ENCODE results near the gene CACNA1A.
"Not testable (repeated sequence)": the region's sequence is repeated elsewhere in the genome, so short reads cannot be mapped to it uniquely, and the experiment has no call there.

The CACNA1A gene

DNA sequence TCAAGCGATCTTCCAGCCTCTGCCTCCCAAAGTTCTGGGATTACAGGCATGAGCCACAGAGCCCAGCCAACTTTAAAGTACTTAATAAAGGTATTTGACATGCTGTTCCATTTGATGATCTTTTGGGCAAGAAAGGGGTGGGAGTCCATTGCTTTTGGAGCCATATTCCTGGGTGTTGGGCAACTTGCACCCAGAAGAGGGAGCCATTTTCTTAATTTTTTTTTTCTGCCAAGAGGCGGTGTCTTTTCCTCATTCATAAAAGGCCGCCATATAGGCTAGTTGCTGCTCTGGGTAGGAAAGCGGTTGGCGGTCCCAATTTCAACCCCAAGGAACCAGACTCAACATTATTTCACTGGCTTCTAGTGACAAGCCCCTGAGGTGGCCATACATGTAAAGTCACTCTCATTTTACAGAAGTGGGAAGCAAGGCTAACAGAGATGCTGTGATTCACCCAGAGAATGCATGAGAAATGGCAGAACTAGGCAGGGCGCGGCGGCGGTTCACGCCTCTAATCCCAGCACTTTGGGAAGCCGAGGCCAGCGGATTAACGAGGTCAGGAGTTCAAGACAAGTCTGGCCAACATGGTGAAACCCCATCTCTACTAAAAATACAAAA lies 139.6 kb downstream of the CACNA1A start:
- DNase-seq (ENCODE audit: low read depth), result no peak

DNA sequence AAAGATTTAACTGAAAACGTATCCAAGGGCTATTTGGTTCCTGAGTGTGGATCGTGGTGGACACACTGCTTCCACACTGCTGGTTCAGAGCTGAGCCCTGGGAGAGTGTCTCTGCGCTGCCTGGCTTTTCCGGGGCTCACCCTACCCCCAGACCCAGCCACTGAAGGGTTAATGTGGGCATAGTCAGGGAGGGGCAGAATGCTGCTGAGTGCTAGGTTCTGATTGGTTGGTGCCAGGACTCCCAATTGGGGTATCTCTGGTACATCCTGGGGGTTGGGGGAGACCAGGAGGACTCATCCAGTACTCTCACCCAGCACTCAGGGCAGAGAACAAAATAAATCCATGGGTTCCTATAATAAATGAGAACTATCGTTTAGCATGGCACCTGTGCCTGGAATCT lies 142.3 kb downstream of the CACNA1A start:
- no peak for DNase-seq (ENCODE audit: low read depth)

DNA sequence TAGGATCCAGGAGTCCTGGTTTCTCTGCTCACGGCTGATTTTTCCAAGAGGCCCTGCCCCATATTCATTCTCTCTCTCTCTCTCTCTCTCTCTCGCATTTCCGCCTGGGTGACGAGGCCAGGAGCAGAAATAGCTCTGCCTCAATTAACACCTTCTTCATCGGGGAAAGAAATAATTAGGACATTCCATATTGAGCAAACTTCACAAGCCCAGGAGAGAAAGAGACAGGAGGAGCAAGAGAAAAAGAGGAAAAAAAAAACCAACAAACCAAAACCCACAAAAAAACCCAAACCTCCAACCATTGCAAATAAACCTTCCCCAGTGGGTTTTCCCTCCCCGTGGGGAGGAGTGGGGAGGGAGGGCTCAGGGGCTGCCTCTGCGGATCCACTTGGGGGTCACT lies 143.0 kb downstream of the CACNA1A start:
- no peak for DNase-seq (ENCODE audit: low read depth)

DNA sequence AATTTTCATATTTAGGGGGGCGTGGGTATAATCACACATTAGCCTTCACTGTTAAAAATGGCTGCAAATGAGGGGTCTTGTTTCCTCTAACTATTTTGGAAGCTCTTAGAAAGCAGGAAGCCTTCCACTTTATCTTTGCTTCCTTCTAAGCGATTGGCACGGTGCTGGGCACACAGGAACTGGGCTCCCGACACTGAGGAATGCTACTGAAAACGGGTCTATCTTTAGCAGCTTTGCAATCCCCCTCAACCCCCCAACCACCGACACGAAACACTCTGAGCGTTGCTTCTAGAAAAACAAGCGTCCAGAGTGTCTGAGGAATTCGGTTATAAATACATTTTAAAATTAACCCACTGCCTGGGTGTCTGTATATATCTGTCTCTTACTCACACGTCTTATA lies 143.6 kb downstream of the CACNA1A start:
- DNase-seq (ENCODE audit: low read depth), result no peak

DNA sequence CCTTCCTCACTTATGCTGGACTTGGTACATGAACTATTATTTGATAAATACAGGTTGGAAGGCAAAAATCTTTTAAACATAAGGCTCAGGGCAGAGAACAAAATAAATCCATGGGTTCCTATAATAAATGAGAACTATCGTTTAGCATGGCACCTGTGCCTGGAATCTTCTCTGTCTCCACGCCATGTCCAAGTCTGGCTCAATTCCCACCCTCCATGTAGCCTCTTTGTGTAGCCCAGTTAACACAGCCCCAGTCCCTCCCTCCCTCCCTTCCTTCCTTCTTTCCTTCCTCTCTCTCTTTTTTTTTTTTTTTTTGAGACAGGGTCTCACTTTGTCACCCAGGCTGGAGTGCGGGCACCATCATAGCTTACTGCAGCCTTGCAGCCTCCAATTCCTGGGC lies 144.6 kb downstream of the CACNA1A start:
- DNase-seq (ENCODE audit: low read depth), result not testable (repeated sequence)

DNA sequence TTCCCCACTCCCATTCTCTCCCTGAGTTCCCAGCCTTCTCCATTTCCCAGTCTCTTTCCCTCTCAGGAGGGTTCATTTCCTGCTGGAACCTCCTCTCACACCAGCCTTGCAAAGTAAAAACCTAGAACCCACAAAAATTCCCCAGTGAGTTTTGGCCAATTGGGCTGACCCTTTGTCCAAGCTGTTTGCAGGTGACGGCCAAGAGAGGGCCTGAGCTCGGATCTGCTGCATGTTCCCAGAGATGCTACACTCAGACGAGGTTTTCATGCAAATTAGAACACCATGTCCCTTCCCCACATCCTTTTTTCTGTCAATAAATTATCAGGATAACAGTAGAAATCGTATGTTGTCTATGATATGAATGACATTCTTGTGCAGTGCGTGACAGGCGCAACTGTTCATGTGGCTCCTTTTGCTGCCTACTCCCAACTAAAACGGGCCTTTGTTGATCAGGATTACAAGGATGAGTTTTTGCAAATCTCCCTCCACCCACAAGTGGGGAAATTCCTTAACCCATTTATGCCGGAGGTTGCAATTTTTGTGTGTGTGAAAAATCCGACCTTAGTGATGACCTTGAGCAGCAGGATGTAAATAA lies 149.5 kb downstream of the CACNA1A start:
- DNase-seq (ENCODE audit: low read depth), result no peak

DNA sequence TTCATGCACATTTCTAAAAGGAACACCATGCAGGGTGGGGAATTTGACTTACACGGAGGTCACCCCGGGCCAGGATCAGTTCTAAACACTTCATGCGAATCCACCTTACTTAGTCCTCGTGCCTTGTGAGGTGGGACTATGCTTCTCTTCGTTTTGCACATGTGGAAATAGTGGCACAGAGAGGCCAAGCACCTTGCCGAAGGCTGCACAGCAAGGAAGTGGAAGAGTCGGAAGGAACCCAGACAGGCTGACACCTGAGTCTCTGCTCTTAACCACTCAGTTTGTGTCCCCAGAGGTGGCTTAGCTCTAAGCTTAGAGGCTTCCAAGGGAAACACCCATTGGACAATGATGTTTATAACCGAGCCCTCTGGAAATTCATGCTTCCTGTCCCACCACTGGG lies 150.1 kb downstream of the CACNA1A start:
- DNase-seq (ENCODE audit: low read depth), result no peak

DNA sequence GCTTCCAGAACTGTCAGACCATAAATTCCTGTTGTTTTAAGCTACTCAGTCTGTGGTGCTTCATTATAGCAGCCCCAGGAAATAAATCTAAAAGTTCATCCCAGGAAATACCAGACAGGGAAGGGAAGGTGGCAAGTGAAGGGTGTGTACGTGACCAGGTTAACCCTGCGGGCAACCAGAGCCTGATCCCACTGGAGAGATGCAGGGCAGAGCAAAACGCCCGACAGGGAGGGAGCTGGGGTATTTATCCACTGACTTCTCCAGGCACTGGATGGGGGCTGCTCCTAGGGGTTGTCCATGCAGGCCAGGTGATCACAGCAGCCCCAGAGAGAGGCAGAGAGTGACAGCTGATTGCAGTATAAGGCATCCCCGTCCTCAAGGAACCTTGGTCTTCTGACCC lies 150.9 kb downstream of the CACNA1A start:
- DNase-seq (ENCODE audit: low read depth), result no peak

DNA sequence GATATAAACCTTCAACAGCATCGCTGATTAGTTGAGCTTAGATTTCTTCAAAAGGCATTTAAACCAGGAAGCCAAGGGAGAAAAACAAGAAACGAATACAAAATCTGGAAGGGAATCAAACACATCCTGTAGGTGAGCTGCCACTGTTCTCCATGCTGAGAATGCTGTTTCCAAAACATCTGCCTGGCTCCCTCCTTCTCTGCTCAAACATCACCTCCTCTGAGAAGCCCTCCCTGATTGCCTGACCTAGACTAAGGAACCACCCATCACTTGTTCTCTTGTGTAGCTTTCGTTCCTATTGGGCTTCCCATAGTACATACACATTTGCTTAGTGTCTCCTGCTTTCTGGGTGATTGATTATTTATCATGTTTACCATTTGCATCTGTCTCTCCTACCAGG lies 152.7 kb downstream of the CACNA1A start:
- DNase-seq (ENCODE audit: low read depth), result no peak

DNA sequence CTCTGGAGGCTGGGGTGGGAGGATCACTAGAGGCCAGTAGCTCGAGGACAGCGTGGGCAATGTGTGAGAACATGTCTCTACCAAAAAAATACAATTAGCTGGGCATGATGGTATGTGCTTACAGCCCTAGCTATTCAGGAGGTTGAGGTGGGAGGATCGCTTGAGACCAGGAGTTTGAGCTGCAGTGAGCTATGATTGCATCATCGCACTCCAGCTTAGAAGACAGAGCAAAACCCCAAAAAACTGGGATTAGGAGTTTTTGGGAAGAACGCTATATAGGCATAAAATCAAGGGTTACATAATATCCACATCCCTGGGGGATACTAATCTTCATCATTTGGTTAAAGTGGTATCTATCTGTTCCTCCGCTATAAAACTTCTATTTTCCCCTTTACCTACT lies 155.5 kb downstream of the CACNA1A start:
- no peak for DNase-seq (ENCODE audit: low read depth)

DNA sequence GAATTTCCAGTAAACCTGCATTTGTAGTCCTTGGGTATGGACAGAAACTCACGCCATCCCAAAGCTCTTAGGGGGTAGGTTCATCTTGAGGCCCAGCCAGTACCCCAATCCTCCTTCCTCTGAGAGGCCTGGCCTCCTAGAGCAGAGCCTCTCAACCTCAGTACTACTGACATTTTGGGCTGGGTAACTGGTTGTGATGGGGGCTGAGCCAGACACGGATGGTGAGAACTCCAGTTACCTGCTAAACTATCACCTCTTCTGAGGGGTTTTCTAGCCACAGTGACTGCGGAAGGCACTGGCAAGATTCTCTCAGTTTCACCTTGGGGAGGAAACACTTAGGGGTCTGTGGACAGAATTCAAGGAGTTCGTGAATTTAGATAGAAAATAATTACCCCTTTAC lies 156.2 kb downstream of the CACNA1A start:
- DNase-seq (ENCODE audit: low read depth), result no peak

DNA sequence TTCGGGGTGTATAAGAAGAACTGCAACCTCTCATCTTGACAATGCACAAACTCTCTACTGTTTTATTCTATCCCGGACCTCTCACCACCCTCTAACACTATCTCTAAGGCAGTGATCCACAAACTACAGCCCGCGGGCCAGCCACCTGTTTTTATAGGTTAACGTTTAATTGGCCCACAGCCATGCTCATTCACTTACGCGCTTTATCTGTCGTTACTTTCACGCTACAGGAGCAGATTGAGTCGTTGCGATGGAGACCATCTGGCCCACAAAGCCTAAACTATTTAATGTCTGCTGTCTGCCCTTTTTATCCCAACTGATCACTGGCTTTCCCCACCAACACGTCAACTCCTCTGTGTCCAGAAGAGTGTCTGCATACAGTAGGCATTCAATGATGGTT lies 158.9 kb downstream of the CACNA1A start:
- DNase-seq (ENCODE audit: low read depth), result no peak

DNA sequence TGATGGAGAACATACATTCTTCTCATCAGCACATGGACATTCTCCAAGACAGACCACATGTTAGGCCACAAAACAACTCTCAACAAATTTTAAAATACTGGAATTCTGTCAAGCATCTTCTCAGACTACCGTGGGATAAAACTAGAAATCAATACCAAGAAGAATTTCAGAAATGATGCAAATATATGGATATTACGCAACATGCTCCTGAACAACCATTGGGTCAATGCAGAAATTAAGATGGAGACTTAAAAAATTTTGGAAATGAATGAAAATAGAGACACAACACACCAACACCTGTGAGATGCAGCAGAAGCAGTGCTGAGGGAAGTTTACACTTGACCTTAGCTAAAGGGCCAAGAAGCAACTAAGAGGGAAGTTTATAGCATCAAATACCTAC lies 162.8 kb downstream of the CACNA1A start:
- DNase-seq (ENCODE audit: low read depth), result no peak

DNA sequence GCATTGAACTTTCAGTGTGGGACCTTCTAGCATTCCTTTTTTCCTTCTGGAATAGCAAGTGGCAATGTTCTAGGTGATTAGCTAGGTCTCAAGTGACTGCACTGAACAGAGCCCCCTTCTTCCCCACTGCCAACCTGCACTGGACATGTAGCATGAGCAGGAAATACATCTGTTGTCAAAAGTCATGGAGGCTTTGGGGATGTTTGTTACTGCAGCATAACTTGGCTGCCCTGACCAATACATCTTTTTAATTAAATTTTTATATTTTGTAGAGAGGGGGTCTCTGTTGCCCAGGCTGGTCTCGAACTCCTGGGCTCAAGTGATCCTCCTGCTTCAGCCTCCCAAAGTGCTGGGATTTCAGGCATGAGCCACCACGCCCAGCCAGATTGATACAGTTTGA lies 163.6 kb downstream of the CACNA1A start:
- DNase-seq (ENCODE audit: low read depth), result no peak

DNA sequence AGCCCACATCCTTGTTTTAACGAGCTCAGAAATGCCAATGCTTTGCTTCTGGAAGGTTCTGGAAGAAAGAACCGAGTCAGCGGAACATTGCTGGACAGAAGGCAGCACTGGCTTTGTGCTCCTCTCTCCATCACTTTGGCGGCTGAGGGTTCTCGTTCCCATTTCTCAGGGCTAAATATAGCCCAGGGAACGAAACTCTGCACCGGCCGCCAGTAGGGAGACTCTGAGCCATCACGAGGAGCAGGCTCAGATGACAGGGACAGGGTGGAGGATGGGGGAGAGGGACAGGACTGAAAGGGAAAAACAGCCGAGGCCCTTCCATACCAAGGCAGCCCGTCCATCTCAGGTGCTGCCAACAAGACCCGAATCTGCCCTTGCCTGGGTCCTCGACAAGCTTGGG lies 166.4 kb downstream of the CACNA1A start:
- DNase-seq (ENCODE audit: low read depth), result no peak

DNA sequence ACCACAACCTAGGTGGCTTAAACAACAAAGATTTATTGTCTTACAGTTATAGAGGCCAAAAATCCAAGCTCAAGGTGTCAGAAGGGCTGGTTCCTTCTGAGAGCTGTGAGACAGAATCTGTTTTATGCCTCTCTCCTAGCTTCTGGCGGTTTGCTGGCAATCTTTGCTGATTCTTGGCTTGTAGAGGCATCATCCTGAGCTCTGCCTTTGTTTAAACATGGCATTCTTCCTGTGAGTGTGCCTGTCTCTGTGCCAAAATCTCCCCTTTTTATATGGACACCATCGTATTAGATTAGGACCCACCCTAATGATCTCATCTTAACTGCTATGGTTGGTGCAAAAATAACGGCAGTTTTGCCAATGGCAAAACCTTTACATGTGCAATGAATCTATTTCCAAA lies 169.1 kb downstream of the CACNA1A start:
- no peak for DNase-seq (ENCODE audit: low read depth)

DNA sequence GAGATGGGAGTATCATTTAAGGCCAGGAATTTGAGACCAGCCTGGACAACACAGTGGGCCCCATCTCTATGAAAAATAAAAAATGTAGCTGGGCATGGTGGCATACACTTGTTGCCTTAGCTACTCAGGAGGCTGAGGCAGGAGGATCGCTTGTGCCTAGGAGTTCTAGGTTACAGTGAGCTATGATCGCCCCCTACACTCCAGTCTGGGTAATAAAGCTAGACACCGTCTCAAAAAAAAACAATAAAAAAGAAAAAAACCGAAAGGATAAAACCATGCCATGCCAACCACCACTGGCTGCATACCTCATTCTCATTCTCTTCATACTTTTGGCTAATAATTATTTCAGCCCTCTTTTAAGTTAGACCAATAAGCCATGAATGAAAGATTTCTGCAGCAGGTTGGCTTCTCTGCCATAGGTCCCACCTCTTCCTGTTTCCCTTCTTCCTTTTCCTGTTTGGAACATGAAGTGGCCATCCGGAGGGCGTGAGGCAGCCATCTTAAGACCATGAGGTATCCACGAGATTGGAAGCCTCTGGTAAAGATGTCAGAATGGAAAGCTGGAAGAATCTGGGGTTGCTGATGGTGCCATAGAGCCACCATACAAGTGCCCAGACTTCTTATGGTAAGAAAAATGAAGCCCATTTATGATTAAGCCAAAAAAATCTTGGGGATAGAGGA lies 171.3 kb downstream of the CACNA1A start:
- no peak for DNase-seq (ENCODE audit: low read depth)

DNA sequence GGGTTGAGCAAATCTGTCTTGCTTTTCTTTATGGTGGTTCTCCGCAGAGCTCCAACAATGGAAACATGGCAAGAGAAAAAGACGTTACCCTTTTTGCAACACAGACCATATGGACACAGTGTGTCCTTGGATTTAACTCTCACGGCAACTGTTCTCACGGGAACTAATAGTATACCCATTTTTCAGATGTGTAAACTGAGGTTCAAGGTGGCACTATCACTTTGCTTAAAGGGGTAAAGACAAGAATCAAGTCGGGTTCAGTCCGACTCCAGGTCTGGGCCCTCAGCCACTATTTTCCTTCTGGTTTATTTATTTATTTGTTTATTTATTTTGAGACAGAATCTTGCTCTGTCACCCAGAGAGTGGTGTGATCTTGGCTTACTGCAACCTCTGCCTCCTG lies 176.0 kb downstream of the CACNA1A start:
- DNase-seq (ENCODE audit: low read depth), result no peak

DNA sequence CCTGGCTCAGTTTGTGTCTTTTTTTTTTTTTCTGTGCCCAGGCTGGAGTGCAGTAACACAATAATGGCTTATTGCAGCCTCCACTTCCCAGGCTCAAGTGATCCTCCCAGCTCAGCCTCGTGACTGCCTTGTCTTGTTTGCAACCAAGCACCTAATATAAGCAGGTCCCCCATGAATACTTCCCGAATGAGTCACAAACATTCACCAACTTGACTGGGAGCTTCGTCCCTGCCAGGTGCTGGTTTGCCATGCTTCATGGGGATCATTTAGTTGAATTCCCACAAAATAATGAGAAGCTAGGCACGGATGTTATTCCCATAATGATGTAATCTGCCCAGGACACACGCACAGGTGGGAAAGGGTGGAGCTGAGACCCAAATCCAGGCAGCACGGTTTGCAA lies 176.5 kb downstream of the CACNA1A start:
- DNase-seq (ENCODE audit: low read depth), result no peak

DNA sequence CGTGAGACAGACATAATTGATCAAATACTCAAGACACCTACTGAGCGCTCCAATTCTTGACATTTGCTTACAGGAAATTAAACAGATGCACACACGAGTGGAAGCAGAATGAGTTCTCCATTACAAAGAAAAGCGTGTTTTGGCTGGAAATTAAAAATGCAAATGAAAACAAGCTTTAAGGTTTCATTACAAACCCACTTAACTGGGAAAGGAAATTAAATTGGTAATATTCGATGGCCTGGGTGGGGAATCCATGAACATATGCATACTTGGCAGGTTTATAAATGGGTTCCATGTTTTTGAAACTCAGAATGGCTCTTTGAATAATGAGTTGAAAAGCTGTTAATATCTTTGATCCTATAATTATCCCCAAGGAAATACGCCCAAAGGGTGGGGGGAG lies 178.0 kb downstream of the CACNA1A start:
- no peak for DNase-seq (ENCODE audit: low read depth)

DNA sequence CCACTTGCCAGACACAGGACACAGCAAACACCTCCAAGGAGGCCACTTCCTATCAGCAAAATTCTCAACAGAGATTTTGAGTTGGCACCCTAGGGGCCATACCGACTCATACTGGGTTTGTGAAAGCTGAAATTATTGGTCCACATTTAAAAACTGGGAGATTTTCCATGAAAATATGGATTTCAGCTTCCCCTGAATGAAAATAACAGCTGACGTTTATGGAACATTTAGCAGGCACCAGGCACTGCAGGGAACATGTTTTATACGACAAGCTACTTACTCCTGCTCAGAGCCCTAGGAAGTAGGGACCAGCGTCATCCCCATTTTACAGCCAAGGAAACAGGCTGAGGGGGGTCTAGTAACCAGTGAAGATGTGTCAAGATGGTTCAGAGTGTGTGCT lies 186.8 kb downstream of the CACNA1A start:
- DNase-seq (ENCODE audit: low read depth), result no peak

DNA sequence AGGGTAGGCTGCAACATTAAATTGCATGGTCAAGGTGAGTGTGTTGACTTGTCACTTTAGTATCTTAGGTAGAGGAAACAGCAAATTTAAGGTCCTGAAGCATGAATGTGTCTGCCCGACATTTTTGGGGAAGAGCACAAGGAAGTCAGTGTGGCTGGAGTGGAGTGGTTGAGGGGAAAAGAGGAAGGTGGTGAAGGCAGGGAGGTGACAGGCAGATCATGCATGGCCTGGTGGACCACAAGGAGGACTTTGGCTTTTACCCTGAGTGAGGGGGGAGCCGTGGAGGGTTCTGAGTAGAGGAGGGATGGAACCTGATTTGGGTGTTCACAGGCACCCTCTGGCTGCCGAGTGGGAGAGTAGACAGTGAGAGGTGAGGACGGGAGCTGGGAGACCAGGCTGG lies 188.1 kb downstream of the CACNA1A start:
- no peak for DNase-seq (ENCODE audit: low read depth)

DNA sequence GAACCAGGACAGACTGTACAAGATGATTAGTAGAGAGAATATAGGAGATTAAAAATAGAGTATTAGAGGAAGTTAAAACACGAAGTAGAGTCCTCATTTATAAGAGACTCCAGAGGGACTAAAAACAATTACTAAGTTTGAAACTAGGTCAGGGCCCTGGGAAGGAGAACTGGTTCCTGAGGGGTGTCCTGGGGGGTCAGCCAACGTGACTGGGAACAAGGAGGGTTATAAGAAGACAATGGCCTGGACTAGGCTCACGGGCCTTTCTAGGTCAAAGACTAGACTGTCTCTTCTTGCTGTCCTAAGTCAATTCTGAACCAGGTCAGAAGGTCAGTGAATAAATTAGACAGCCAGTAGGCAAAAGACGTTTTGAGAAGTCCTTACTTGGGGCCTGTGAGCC lies 190.8 kb downstream of the CACNA1A start:
- no peak for DNase-seq (ENCODE audit: low read depth)

DNA sequence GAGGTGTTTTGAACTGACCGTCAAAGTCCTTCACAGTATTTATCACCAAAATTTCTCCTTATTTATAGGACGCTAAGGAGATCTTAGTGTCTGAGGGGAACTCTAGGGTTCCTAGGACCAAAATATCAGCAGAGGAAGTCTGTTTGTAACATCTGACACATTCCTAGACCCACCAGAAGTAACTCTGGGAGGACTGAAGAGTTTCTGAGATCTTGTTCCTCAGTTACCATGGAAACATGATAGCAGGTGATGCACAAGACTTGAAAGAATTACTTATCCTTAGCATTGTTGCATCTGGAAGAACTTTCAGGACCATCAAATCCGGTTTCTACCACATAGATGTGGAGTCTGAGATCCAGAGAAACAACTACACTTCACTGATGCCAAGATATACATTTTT lies 191.5 kb downstream of the CACNA1A start:
- no peak for DNase-seq (ENCODE audit: low read depth)

Measured in activated T-helper 9 cell treated with anti-CD3 and anti-CD28 coated beads, Interleukin-2, amount 50 U/mL, for 16 hours (primary cell).